ENCODE results near the gene AMBRA1.

AMBRA1 gene

DNA sequence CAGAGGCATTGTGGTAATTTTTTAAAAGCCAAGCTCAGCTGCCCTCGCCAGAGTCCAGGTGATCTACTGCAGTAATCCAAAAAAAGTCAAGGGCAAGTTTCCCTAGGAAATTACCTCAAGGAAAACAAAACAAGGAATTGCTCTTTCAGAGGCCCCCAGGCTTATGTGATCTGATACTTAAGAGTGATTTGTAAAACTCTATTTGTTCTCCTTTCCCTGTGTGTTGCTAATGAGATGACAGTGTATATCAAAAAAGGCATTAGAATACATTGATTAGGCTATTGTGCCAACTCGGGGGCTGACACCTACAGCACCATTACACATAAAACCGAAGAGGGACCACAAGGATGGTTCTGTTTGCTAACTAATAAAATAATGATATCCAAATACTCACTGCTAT is 157.7 kb downstream of the AMBRA1 start:
- DNase-seq = no peak

- DNase-seq = no peak
Observed at GRCh38 chr11:46435679-46436078, 158.1 kb downstream of the AMBRA1 start.

GRCh38 chr11:46431211-46431610 is 162.6 kb downstream of the AMBRA1 start:
- DNase-seq = no peak

DNA sequence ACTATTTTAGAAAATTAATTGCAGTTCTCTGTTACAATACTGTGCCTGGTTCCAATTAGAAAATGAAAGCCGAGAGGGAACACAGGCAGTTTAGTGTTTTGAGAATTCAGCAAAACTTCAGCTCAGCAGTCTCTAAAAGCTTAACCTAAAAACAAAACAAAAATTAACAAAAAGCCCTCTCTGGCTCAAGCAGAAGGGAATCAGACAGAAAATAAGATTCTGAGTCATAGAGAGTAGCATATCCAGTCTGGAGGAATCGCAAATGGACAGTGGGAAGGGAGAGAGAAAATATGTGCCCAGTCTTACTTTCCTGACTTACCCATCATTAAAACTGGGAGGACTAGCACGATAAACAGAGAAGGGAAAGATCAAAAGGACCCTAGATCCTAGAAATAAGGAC is 164.1 kb downstream of the AMBRA1 start:
- no peak for DNase-seq

DNA sequence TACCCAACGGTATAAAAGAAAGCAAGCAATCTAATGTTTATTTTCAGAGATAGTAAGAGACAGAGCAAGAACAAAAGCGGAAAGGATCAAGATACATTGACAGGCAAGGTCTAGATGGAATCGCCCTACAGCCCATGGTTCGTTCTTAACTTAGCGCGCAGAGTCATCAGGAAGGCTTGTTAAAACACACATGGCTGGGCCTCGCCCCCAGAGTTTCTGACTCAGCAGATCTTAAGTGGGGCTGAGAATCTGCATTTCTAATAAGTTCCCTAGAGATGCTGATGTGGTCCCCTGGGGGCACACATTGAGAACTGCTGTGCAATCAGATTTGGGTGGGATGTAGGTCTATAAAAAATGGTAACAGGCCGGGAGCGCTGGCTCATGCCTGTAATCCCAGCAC is 166.5 kb downstream of the AMBRA1 start:
- DNase-seq = no peak

DNA sequence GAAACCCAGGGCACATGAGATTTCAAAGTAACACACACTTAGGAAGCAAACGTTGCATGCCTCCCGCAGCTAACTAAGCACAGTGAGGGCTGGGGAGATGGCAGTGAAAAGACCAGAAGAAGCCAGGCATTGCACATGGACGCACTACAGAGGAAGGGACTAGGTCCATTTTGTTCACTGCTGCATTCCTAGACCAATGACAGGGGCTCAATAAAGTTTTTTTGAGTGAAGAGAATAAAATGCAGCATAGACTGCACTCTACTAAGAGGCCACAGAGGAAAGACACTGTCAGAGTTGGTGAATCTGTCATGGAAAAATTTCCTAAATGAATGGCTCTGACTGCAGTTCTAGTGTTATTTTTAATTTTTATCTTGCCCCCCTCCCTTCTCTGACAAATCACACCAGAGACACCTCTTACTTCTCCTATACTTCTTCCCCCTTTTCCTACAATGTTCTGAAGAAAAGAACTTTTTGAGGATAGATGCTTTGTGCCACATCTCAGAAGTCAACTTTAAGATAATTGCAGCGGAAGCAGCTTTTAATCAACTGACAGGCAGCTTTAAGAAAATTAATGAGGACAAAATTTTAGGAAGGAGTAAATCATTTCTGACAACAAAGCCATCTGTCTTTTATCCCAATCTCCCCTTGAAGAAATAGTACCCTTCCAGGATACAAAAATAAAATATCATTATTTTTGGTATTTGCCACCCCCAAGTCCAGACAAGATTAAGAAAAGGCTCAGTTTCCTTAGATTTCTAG is 167.4 kb downstream of the AMBRA1 start:
- no peak for DNase-seq

DNA sequence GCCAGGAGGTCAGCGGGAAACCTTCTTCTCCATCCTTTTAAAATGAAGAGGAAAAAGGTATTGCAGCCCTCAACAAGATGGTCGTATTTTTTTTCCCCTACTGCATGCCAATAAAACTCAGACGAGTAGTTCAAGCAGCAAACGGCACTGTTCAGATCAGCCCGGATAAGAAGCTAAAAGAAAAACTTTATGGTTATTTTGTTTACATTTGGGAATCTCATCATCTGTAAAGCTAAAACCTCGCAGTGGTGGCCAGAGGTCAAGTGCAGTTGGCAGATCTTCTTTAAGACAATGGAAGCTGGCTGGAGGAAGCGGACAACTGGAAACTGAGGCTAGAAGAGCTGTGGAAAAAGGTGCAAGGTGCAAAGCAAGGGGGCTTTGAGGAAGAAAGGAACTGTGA is 171.2 kb downstream of the AMBRA1 start:
- DNase-seq = no peak

- peak; percentile 10 for DNase-seq
Observed at GRCh38 chr11:46421257-46421880, 172.5 kb downstream of the AMBRA1 start.

- no peak for DNase-seq
Observed at GRCh38 chr11:46420513-46420912, 173.3 kb downstream of the AMBRA1 start.

GRCh38 chr11:46418751-46419150 is 175.1 kb downstream of the AMBRA1 start:
- no peak for DNase-seq

- no peak for DNase-seq
Observed at GRCh38 chr11:46417711-46418110, 176.1 kb downstream of the AMBRA1 start.

DNA sequence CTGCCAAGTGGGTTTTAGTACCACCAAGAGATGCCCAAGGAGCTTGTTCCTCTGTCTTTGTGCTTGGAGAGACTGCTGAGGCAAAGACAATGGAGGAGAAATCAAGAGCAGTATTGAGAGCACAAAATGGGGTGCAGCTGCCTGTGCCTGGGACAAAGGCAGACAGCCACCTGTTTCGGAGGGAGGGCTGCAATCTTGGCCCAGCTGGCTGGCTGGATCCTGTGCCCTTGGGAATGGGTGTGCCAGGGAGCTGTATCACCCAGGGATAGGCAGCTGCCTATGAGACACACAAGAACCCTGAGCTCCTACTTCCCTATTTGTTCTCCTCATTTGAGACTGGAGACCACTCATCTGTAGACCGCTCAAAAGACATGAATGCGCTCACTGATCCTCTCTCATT is 178.9 kb downstream of the AMBRA1 start:
- no peak for DNase-seq

DNA sequence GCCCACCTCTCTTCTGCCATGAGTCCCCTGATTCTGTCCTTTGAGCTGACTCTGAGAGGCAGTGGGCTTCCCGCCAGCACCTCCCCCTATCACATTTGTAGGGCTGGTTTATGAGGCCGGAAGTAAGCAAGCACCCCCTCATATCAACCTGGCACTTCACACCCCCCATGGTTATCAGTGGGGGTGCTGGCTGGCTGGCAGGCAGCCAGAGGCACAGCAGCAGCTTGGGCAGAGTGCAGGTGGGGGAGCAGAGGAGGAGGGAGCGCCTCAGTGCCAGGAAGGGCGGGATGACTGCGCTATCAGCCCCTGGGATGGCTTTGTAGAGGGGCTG is 179.4 kb downstream of the AMBRA1 start:
- DNase-seq = no peak

DNA sequence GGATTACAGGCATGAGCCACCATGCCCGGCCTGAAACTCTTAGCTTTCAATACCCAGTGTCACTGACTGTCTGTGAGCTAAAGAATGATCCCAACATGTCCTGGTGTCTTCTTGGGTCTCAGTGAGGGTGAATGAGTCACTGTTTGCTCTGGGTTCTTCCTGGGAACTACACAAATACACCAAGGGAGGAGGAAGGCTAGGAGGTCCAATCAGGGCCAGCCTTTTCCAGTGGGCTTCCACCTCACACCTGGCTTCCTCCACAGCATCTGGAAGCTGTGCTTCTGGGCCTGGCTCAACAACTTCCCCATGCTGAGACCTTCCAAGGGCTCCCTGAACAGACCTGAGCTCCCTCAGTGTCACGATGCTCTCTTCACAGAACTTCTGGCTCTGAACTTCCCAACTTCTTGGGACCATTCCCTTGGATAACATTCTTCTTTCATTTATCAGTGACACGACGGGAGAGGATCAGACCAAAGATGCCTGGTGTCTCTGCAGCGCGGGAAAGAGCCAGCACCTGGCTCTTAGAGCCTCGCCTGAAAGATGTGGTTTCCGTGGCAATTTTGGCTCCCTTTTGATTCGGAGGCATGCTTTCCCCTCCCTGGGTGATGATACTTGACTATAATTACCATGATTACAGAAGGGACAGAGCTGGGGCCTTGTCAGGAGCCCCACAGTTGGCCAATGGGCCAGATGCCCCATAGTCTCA is 179.9 kb downstream of the AMBRA1 start:
- no peak for DNase-seq

GRCh38 chr11:46410021-46410420 is 183.8 kb downstream of the AMBRA1 start:
- DNase-seq = no peak

DNA sequence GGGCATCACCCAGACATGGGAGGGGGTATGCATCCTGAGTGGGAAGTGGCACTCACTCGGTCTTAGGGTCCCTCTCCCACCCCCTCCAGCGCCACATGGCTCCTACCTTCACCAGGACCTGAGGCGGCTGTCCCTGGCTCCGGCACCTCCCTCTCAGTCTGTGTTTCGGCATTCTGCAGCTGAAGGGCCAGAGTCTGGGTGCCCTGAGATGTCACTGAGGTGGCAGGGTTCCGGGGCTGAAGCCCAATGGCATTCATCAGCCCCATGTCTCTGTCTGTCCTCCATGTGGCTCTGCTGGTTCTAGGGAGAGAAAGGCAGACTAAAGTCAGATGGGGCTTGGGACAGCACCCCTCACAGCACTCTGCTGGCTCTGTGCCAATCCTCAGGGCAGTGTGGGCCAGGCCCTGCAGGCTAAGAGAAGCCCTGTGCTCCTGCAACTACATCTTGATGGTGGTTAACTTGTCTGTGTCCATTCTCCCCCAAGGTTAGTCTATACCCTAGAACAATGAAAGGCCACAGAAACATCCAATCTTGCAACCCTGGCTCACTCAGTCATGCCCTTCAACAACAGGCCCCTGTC is 185.3 kb downstream of the AMBRA1 start:
- DNase-seq = no peak

GRCh38 chr11:46407635-46408034 is 186.2 kb downstream of the AMBRA1 start:
- no peak for DNase-seq

DNA sequence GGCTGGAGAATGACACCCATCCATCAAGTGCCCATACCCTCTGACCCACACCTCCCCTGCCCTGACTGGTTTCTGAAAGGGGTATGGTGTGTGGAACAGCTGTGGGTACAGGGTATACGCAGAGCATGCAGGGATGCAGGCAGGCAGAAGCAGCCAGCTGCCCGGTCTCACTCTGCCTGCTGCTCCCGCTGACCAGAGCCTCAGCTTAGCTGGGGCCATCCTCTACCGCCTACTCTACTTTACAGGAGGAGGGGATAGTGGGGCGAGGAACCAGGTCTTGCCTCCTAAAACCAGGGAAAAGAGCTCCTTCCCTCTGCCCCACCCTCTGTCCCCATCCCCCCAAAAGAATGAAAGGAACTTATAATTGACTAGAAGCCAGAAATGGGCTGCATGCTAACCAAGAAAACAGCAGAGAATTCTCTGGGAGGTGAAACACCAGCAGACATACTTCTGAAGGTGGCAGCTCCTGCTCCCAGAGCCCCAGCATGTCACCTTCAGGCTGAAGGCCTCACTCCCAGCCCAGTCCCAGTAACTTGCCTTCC is 189.3 kb downstream of the AMBRA1 start:
- DNase-seq = no peak

DNA sequence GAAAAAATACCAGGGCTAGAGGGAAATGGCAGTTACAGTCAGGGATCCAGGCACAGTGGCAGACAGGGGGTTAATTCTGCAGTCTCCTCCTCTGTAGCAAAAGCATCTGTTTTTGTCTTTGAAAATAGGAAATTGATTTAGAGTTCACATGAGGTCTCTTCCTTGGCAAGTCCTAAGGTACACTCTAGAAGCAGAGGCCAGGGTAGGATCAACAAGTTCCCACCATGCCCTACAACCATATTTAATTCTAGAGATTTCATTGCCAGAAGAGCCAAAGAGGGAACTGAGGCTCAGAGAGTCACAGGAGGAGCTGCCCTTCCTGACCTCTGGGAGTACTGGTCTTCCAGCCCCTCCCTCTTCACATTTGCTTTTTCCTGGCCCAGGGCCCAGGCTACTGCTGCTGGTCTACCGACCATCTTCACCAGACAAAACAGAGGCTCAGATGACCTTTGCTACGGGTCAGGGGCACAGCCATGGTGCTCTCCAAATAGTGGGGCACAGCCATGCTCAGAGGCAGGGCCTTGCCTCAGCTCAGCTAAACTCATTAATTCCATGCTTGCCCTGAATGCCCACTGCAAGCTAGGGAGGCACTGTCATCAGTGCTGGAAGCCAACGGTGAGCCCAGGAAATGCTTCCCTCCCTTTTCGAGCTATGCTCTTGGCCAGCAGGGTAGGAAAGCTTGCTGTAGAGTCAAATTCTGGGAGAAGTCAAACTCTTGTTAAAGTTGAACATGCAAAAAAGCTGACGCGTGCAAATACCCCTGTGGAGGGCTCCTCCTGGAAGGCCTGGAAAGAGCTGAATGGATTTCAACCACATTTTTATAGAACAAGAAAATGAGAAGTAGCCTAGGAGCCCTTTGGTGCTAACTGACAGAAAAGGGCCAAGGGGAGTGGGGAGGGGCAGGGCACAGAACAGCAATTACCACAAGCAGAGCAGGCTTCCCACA is 190.6 kb downstream of the AMBRA1 start:
- DNase-seq = no peak

DNA sequence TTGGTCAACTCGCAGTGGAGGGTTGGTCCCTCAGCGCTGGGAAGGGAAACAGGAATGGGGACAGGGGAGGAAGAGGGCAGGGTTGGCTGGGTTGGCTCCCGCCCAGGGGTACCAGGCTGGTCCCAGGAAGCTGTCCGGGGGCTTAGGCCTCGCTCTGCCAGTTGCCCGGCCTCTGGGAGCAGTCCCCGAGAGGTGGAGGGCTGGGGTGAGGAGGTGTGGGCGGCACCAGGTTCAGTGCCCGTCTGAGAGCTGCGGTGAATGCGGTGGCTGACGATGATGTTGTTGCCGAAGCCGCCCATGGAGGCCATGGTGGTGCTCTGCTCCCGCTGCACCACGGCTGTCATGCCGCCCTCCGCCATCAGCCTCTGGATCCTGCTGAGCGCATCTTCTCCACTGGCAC is 196.3 kb downstream of the AMBRA1 start:
- DNase-seq = no peak

DNA sequence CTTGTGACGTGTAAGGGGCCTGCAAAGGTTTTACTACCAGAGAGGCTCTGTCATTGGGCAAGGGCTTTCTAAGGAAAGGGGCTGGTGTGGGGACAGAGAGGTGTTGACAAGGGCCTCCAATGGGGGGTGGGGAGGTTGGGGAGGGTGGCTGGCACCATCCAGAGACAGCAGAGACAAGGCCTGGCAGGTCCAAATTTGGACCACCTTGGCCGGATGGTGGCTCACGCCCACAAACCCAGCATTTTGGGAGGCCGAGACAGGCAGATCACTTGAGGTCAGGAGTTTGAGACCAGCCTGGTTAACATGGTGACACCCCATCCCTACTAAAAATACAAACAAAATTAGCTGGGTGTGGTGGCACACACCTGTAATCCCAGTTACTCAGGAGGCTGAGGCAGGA is 200.1 kb downstream of the AMBRA1 start:
- DNase-seq = no peak

DNA sequence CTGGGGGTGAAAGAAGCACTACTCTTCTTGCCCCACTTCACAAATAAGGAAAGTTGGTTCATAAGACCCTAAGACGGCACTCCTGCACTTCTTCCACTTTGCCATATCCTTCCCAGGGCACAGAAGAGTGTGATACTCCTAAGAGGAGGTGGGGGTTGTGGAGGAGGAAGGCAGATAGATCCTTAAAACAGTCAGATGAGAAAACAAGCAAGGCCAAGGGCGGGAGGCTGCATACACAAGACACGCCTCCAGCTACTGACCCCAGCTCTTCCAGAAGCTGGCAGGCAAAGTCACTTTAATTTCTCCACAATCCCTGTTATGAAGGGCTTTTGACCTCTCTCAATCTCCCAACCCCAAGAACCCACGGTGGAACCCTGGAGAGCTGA is 200.6 kb downstream of the AMBRA1 start:
- no peak for DNase-seq
